Osteocyte (in vitro differentiated cells): Measurements from ENCODE around the gene MRGPRD. TPM values are rescaled to one million over a fixed set of nuclear protein-coding genes. Genes with fewer than 3 reads are reported as not detected.

Source experiments
- total RNA-seq: library from RNA; stranded (reverse); gene quantifications from 2 replicates; pipeline ENCODE4 v1.2.1, GENCODE V29; 2021

The MRGPRD gene
- total RNA-seq, 1 donor from 2014 or later = not detected

Other genes starting within 250 kb of the MRGPRD start
- gene TESMIN, start 229.5 kb downstream of the MRGPRD start, total RNA-seq = 0.55 and 0.56 TPM in 2 replicates
- 109 and 117 TPM in 2 replicates for gene CPT1A, start 139.1 kb downstream of the MRGPRD start, total RNA-seq
- gene MRPL21, start 77.2 kb downstream of the MRGPRD start, total RNA-seq = 43.8 and 50.3 TPM in 2 replicates
- gene IGHMBP2, start 77.1 kb downstream of the MRGPRD start, total RNA-seq = 29.7 and 30.5 TPM in 2 replicates
- 7.0 and 8.4 TPM in 2 replicates for gene MRGPRF, start 32.3 kb upstream of the MRGPRD start, total RNA-seq
- 21.0 and 22.4 TPM in 2 replicates for gene TPCN2, start 67.9 kb upstream of the MRGPRD start, total RNA-seq
- gene SMIM38, start 174.9 kb upstream of the MRGPRD start, total RNA-seq = 0.73 and 1.0 TPM in 2 replicates